Gastrocnemius medialis (tissue), 4 donors: ENCODE data around the gene SEC24D. TPM values are rescaled to one million over a fixed set of nuclear protein-coding genes. Genes with fewer than 3 reads are reported as not detected.
A peak's percentile ranks its signal among the peaks of the same experiment; 100 is the strongest.

ENCODE experiments used
- ATAC-seq, 2 donors: fragments of 150-250 bp; one replicate each; pipeline ENCODE4 v1.9.1; 2016
- DNase-seq, 2 donors: peaks; one replicate each; pipeline ENCODE4 v3.0.0-alpha.2; 2019
- H3K27ac ChIP-seq, 4 donors: fragments of 200-600 bp; sonication (generic); 1 replicate in 1 of 4; 2 replicates in 3 of 4; pipeline ENCODE4 v1.5.1; 2016 to 2018; ENCODE audit warnings: mild to moderate bottlenecking in 2 of 4, moderate library complexity in 1 of 4
- H3K27me3 ChIP-seq, 3 donors: fragments of 200-600 bp; sonication (generic) in 2 of 3; 1 replicate in 1 of 3; 2 replicates in 2 of 3; pipeline versions ENCODE4 v1.5.1 to v1.6.0; 2016 to 2019; ENCODE audit warnings: mild to moderate bottlenecking in 1 of 3, moderate library complexity in 1 of 3
- H3K36me3 ChIP-seq, 2 donors: fragments of 200-600 bp; sonication (generic) in 1 of 2; one replicate each; pipeline ENCODE4 v1.5.1; 2017 to 2018
- H3K4me1 ChIP-seq, 2 donors: fragments of 200-600 bp; sonication (generic) in 1 of 2; one replicate each; pipeline ENCODE4 v1.5.1; 2016 to 2017; ENCODE audit warnings: mild to moderate bottlenecking in 2 of 2
- H3K4me3 ChIP-seq, 4 donors: fragments of 200-600 bp; sonication (generic) in 3 of 4; 1 replicate in 1 of 4; 2 replicates in 3 of 4; pipeline ENCODE4 v1.5.1; 2016 to 2019; ENCODE audit warnings: mild to moderate bottlenecking in 2 of 4
- H3K9me3 ChIP-seq, 3 donors: fragments of 200-600 bp; sonication (generic) in 2 of 3; 1 replicate in 1 of 3; 2 replicates in 2 of 3; pipeline ENCODE4 v1.5.1; 2016 to 2019
- CTCF ChIP-seq, 5 experiments: fragments of 450-650 bp in 3 of 5; fragments of 200-600 bp in 2 of 5; sonication (generic) in 2 of 5; IDR thresholded peaks in 4 of 5; conservative IDR thresholded peaks in 1 of 5; 1 replicate in 4 of 5; 2 replicates in 1 of 5; pipeline ENCODE4 v1.5.1; 2016 to 2019; ENCODE audit warnings: antibody characterized with exemption in 5 of 5, mild to moderate bottlenecking in 3 of 5, moderate library complexity in 3 of 5
- POLR2A ChIP-seq, 2 donors: fragments of 450-650 bp; IDR thresholded peaks; one replicate each; pipeline ENCODE4 v1.6.1; 2017; ENCODE audit warnings: antibody characterized with exemption in 2 of 2, mild to moderate bottlenecking in 2 of 2, moderate library complexity in 2 of 2
- in situ Hi-C, 4 donors: fragments of 200-750 bp; cut with MboI; loops; one replicate each; pipeline versions ENCODE4 v1.15.0 to v1.8.0; 2017; ENCODE audit warnings: low sequenced_read_pairs in 4 of 4
- intact Hi-C: fragments of 100-400 bp; cut with DNase I; formaldehyde crosslinking; loops from one replicate; pipeline ENCODE4 v1.15.1; 2023; ENCODE audit warnings: low total_unique reads
- total RNA-seq, 4 donors: library from RNA; depleted of rRNA; stranded (reverse); fragments of >200 nt; gene quantifications; one replicate each; pipeline versions ENCODE4 v1.1.0 to v1.2.3, GENCODE V29; 2016

The SEC24D gene
- total RNA-seq, 4 donors from 2014 or later = 8.9 to 16.2 (median 10.4) TPM

DNA sequence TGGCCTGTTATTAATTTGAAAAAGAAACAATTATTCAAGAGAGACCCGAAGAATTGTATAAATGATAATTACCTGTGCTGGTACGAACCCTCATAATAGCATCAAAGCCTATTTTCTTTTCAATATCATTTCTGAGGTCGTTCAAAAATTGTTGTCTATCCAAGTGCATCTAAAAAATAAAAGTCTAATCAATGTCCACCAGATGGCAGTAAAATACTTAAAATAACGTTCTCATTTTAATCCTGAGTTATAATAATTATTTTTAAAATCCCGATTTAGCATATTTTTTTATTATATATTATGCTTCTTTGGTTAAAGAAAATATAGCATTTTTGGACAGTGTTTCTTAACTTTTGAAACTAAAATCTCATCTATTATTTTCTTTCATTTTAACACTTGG, 95.1 kb downstream of the SEC24D start:
- no peak for TF ChIP-seq POLR2A (IDR thresholded peaks at IDR 0.05)
- TF ChIP-seq CTCF (IDR thresholded peaks at IDR 0.05 in 4 of 5, conservative IDR thresholded peaks at IDR 0.05 in 1 of 5) = peak; percentile 31 to 60 (median 51)
- Histone ChIP-seq H3K4me1 (peaks cover 14 to 25% of the 10 kb centered on the region in 2 donors), H3K9me3 (no peaks in the 10 kb centered on the region), H3K27ac (peak overlapping the region; percentile 30 to 63 (median 43)), H3K36me3 (peaks cover 0 to 35% of the 10 kb centered on the region in 2 donors), H3K4me3 (peak overlapping the region; percentile 15 to 33 (median 20)), H3K27me3 (no peaks in the 10 kb centered on the region)
- intact Hi-C loops = loop anchor here (1.0 to 10.0 kb wide), 6 partner anchors 124 to 544 kb away; partner anchors contain the start of gene USP53
- DNase-seq (no peak), ATAC-seq (no peak)
- in situ Hi-C loops = loop anchor here in 3 of 4 donors (10.0 kb wide), 1 partner anchor 234 kb away; no protein-coding TSS in a partner anchor

DNA sequence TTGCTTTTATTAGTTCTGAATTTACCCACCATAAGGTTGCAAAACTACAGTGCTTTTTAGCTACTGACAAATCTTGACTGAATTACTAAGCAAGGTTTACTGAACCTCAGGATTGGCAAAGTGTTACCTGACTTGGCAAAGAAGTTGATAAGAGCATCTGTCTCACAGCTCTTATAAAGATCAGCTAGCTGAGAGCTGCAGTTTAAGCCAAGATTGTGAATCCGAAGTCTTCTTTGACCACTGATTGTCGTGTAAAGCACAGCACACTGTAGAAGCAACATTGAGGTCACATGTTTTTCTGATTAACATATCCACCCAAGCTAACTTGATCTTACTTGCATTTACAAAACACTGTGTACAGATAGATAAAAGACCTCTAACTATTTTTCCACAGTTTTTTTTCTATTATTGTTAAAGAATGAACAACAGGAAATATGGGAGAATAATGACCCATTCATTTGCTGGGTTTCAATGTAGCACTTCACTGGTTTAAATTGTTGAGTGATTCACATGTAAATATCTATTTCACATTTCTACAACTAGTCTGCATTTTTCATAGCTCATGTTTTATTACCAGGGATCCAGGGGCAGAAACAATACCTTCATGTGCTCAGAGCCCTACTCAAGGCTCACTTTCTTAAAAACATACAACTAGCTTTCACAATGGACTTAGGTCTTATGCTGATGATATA, 96.8 kb downstream of the SEC24D start:
- intact Hi-C loops = no loop called here
- in situ Hi-C loops = no loop called here
- ATAC-seq (no peak), DNase-seq (no peak)
- peaks cover 0 to 35% of the 10 kb centered on the region in 2 donors for H3K36me3 ChIP-seq
- no peak overlapping the region for H3K27ac ChIP-seq
- peaks cover 6 to 11% of the 10 kb centered on the region in 2 donors for H3K4me1 ChIP-seq
- H3K4me3 ChIP-seq = no peak overlapping the region
- H3K27me3 ChIP-seq = no peaks in the 10 kb centered on the region
- no peaks in the 10 kb centered on the region for H3K9me3 ChIP-seq
- TF ChIP-seq CTCF (IDR thresholded peaks at IDR 0.05 in 4 of 5, conservative IDR thresholded peaks at IDR 0.05 in 1 of 5) (no peak), POLR2A (IDR thresholded peaks at IDR 0.05) (no peak)

DNA sequence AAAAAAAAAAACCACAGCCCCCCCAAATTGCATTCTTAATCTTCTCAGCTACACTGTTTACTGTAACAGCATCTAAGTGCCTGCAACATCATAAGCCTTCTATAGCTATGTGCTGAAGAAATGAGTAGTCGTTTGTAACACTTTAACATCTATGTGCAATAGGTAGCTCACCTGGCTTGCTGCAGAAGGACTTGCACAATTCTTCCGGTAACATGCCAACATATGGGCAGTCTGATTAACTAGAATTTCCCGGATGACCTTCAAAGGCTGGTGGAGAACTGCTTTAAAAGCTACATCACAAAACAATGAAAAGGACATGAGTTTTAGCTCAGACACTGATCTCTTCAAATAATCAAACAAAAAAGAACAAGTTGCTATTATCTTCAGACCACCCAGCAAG, 97.8 kb downstream of the SEC24D start:
- Histone ChIP-seq H3K9me3 (no peaks in the 10 kb centered on the region), H3K27me3 (no peaks in the 10 kb centered on the region), H3K4me3 (no peak overlapping the region), H3K27ac (no peak overlapping the region), H3K36me3 (peaks cover 0 to 44% of the 10 kb centered on the region in 2 donors), H3K4me1 (peaks cover 6 to 9% of the 10 kb centered on the region in 2 donors)
- TF ChIP-seq CTCF (IDR thresholded peaks at IDR 0.05 in 4 of 5, conservative IDR thresholded peaks at IDR 0.05 in 1 of 5) (no peak), POLR2A (IDR thresholded peaks at IDR 0.05) (no peak)
- ATAC-seq (no peak), DNase-seq (no peak)
- in situ Hi-C loops = no loop called here
- intact Hi-C loops = no loop called here

DNA sequence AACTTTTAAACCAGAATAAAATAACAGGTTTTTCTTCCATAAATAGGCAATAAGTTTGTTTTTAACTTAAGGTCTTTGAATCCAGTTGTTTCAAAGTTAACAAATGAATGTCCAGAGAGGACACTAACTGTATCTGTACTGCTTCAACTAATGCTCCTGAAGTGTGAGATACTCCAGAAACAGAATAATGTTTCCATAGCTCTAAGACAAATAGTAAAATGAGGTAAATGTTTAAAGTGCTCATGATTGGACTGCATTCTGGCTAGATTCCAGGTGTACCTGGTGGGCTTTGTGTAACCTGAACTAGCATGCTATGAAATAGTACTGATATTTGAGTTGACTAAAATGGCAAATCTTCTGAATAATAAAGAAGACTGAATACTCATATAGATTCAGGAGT, 99.0 kb downstream of the SEC24D start:
- peaks cover 6 to 9% of the 10 kb centered on the region in 2 donors for H3K4me1 ChIP-seq
- no peak for ATAC-seq
- no peak overlapping the region for H3K27ac ChIP-seq
- no peaks in the 10 kb centered on the region for H3K9me3 ChIP-seq
- in situ Hi-C loops = no loop called here
- no peak for DNase-seq
- no peaks in the 10 kb centered on the region for H3K27me3 ChIP-seq
- TF ChIP-seq CTCF (IDR thresholded peaks at IDR 0.05 in 4 of 5, conservative IDR thresholded peaks at IDR 0.05 in 1 of 5) (no peak), POLR2A (IDR thresholded peaks at IDR 0.05) (no peak)
- intact Hi-C loops = no loop called here
- H3K36me3 ChIP-seq = peaks cover 0 to 45% of the 10 kb centered on the region in 2 donors
- no peak overlapping the region for H3K4me3 ChIP-seq
